ENCODE results near the gene OR2D2. TPM values are rescaled to one million over a fixed set of nuclear protein-coding genes. Genes with fewer than 3 reads are reported as not detected.

OR2D2 gene, protein sequence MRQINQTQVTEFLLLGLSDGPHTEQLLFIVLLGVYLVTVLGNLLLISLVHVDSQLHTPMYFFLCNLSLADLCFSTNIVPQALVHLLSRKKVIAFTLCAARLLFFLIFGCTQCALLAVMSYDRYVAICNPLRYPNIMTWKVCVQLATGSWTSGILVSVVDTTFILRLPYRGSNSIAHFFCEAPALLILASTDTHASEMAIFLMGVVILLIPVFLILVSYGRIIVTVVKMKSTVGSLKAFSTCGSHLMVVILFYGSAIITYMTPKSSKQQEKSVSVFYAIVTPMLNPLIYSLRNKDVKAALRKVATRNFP
- under 1 TPM in 3 of 9 donors, not detected in 6; 0.11 to 0.34 (median 0.28) TPM for total RNA-seq
- not detected for polyA plus RNA-seq
- long read RNA-seq, donor 1 = 0 reads
- long read RNA-seq, donor 2 = 0 reads
- long read RNA-seq, donor 3 = 0 reads
- long read RNA-seq, donor 4 = 0 reads
- long read RNA-seq, donor 5 = 0 reads
- long read RNA-seq, donor 6 = 0 reads
- long read RNA-seq, donor 7 = 0 reads
- long read RNA-seq, donor 8 = 0 reads
- long read RNA-seq, donor 9 = 0 reads
- long read RNA-seq, donor 10 = 0 reads

DNA sequence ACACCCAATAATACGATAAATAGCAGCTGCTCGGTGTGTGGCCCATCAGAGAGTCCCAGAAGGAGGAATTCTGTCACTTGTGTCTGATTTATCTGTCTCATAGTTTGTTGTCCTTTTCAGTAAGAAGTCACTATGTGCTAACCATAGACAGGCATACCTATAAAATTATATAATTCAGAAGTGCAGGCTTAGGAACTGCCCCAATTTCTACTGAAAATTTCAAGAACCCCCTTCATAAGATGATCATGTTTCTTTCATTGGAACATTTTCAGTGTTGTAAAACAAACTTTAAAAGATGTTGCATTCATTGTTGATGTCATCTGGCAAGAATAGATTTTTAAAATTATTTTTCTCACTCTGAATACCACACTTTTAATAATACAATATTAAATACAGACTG lies at the start of gene OR2D2:
Gene OR2D2 (minus strand): TSS at position 101 of the 400 bp plus-strand sequence. CDS start 0 bp downstream, at position 101.
- H3K4me3 ChIP-seq = no peak within 1 kb of the TSS
- 71 to 86% (median 76%) methylated on average over 2 of the region's 2 CpGs for WGBS, 4 donors
- intact Hi-C loops (cut with DNase I) = no loop called here
- H3K27ac ChIP-seq = no peak within 1 kb of the TSS
- H3K4me1 ChIP-seq (replicated peaks in 1 of 2) = no peaks in the 10 kb centered on the region
- TF ChIP-seq CTCF (IDR thresholded peaks at IDR 0.05) (no peak), POLR2A (IDR thresholded peaks at IDR 0.05) (no peak)
- peaks cover 4% of the 10 kb centered on the region for H3K27me3 ChIP-seq
- no peak for DNase-seq
- no peaks in the 10 kb centered on the region for H3K36me3 ChIP-seq (replicated peaks in 1 of 2)
- H3K9me3 ChIP-seq (replicated peaks in 1 of 3) = no peaks in the 10 kb centered on the region

DNA sequence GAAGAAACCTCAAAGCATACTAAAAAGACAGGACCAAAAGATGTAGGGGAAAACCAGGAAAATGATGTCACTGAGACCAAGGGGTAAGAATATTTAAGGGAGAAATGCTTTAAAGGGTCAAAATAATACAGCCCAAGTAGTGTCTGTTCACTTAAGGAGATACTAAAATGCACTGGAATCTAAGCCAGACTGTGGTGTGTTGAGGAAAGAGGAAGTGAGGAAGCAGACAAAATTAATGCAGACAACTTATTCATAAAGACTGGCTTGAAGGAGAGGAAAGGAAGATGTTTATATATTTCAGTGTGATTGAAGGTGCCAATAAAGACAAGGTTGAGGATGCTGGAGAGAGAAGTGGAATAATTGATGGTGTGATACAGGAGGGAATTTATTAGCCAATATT lies 49.7 kb upstream of the OR2D2 start:
- H3K4me1 ChIP-seq (replicated peaks in 1 of 2) = no peaks in the 10 kb centered on the region
- DNase-seq = no peak
- no peak for TF ChIP-seq CTCF (IDR thresholded peaks at IDR 0.05)
- no peak for TF ChIP-seq POLR2A (IDR thresholded peaks at IDR 0.05)
- H3K27me3 ChIP-seq = no peaks in the 10 kb centered on the region
- H3K4me3 ChIP-seq = no peak overlapping the region
- no peaks in the 10 kb centered on the region for H3K36me3 ChIP-seq (replicated peaks in 1 of 2)
- no peak overlapping the region for H3K27ac ChIP-seq
- H3K9me3 ChIP-seq (replicated peaks in 1 of 3) = no peaks in the 10 kb centered on the region
- intact Hi-C loops (cut with DNase I) = no loop called here

- TF ChIP-seq CTCF (IDR thresholded peaks at IDR 0.05) (no peak), POLR2A (IDR thresholded peaks at IDR 0.05) (no peak)
- Histone ChIP-seq H3K36me3 (replicated peaks in 1 of 2) (no peaks in the 10 kb centered on the region), H3K27me3 (no peaks in the 10 kb centered on the region), H3K4me1 (replicated peaks in 1 of 2) (no peaks in the 10 kb centered on the region), H3K27ac (no peak overlapping the region), H3K9me3 (replicated peaks in 1 of 3) (no peaks in the 10 kb centered on the region), H3K4me3 (no peak overlapping the region)
- intact Hi-C loops (cut with DNase I) = no loop called here
- 77 to 85% (median 78%) methylated on average over 7 of the region's 7 CpGs for WGBS, 4 donors
- DNase-seq = no peak
Observed at GRCh38 chr11:6932145-6932544, 39.8 kb upstream of the OR2D2 start.

- WGBS, 4 donors = 80 to 93% (median 83%) methylated on average over 3 of the region's 3 CpGs
- no peak overlapping the region for H3K4me3 ChIP-seq
- intact Hi-C loops (cut with DNase I) = no loop called here
- no peaks in the 10 kb centered on the region for H3K9me3 ChIP-seq (replicated peaks in 1 of 3)
- H3K27me3 ChIP-seq = no peaks in the 10 kb centered on the region
- TF ChIP-seq POLR2A (IDR thresholded peaks at IDR 0.05) = no peak
- TF ChIP-seq CTCF (IDR thresholded peaks at IDR 0.05) = no peak
- no peaks in the 10 kb centered on the region for H3K4me1 ChIP-seq (replicated peaks in 1 of 2)
- DNase-seq = no peak
- no peak overlapping the region for H3K27ac ChIP-seq
- no peaks in the 10 kb centered on the region for H3K36me3 ChIP-seq (replicated peaks in 1 of 2)
Observed at GRCh38 chr11:6931146-6931713, 38.9 kb upstream of the OR2D2 start.
